Activated naive CD8-positive, alpha-beta T cell treated with anti-CD3 and anti-CD28 coated beads, Interleukin-2, amount 50 U/mL, for 24 hours (primary cell): Measurements from ENCODE around the gene SAFB.
"Not testable (repeated sequence)": the region's sequence is repeated elsewhere in the genome, so short reads cannot be mapped to it uniquely, and the experiment has no call there.

Experiments
- ATAC-seq: fragments of 150-1000 bp; cut with Tn5 transposase; one replicate; pipeline ENCODE4 v1.10.0; 2021
- DNase-seq: peaks from one replicate; pipeline ENCODE4 v3.0.0; 2021
- H3K27ac Mint-ChIP-seq: one replicate; pipeline ENCODE4 v1.8.0; 2021; ENCODE audit warnings: mild to moderate bottlenecking, mixed read lengths
- H3K27me3 Mint-ChIP-seq: one replicate; pipeline ENCODE4 v1.8.0; 2021; ENCODE audit warnings: mixed read lengths
- H3K36me3 Mint-ChIP-seq: one replicate; pipeline ENCODE4 v1.8.0; 2021; ENCODE audit warnings: low read depth, mixed read lengths
- H3K4me1 Mint-ChIP-seq: one replicate; pipeline ENCODE4 v1.8.0; 2021; ENCODE audit warnings: mixed read lengths
- H3K4me3 Mint-ChIP-seq: one replicate; pipeline ENCODE4 v1.8.0; 2021; ENCODE audit warnings: mild to moderate bottlenecking, moderate library complexity, mixed read lengths
- H3K9me3 Mint-ChIP-seq: one replicate; pipeline ENCODE4 v1.8.0; 2021; ENCODE audit warnings: mixed read lengths

SAFB gene

GRCh38 chr19:5695649-5696195 is 72.8 kb downstream of the SAFB start:
- peak overlapping the region; percentile 22 for H3K27ac Mint-ChIP-seq
- H3K9me3 Mint-ChIP-seq: no peaks in the 10 kb centered on the region
- DNase-seq: no peak
- peaks cover 43% of the 10 kb centered on the region for H3K36me3 Mint-ChIP-seq
- ATAC-seq: no peak
- no peaks in the 10 kb centered on the region for H3K27me3 Mint-ChIP-seq
- H3K4me1 Mint-ChIP-seq: peaks cover 18% of the 10 kb centered on the region
- H3K4me3 Mint-ChIP-seq: no peak overlapping the region

- peaks cover 43% of the 10 kb centered on the region for H3K36me3 Mint-ChIP-seq
- H3K9me3 Mint-ChIP-seq: no peaks in the 10 kb centered on the region
- DNase-seq (no peak), ATAC-seq (no peak)
- no peaks in the 10 kb centered on the region for H3K27me3 Mint-ChIP-seq
- H3K4me1 Mint-ChIP-seq: peaks cover 15% of the 10 kb centered on the region
- peak overlapping the region; percentile 77 for H3K27ac Mint-ChIP-seq
- H3K4me3 Mint-ChIP-seq: peak overlapping the region; percentile 29
Observed at GRCh38 chr19:5696196-5697021, 73.5 kb downstream of the SAFB start.

GRCh38 chr19:5697022-5697889 is 74.4 kb downstream of the SAFB start:
- Mint-ChIP-seq H3K27me3 (no peaks in the 10 kb centered on the region), H3K36me3 (peaks cover 38% of the 10 kb centered on the region), H3K4me1 (peaks cover 11% of the 10 kb centered on the region), H3K27ac (peak overlapping the region; percentile 77), H3K9me3 (no peaks in the 10 kb centered on the region), H3K4me3 (no peak overlapping the region)
- DNase-seq: no peak
- no peak for ATAC-seq

- Mint-ChIP-seq H3K4me1 (peaks cover 5% of the 10 kb centered on the region), H3K4me3 (no peak overlapping the region), H3K36me3 (peaks cover 31% of the 10 kb centered on the region), H3K9me3 (no peaks in the 10 kb centered on the region), H3K27ac (no peak overlapping the region), H3K27me3 (no peaks in the 10 kb centered on the region)
- ATAC-seq (no peak), DNase-seq (no peak)
Observed at GRCh38 chr19:5697890-5698634, 75.2 kb downstream of the SAFB start.

- Mint-ChIP-seq H3K9me3 (no peaks in the 10 kb centered on the region), H3K27me3 (no peaks in the 10 kb centered on the region), H3K4me3 (no peak overlapping the region), H3K36me3 (peaks cover 32% of the 10 kb centered on the region), H3K4me1 (peaks cover 2% of the 10 kb centered on the region), H3K27ac (no peak overlapping the region)
- DNase-seq: no peak
- no peak for ATAC-seq
Observed at GRCh38 chr19:5698635-5699422, 75.9 kb downstream of the SAFB start.

GRCh38 chr19:5700455-5701092 is 77.7 kb downstream of the SAFB start:
- Mint-ChIP-seq H3K4me3 (no peak overlapping the region), H3K27me3 (no peaks in the 10 kb centered on the region), H3K36me3 (peaks cover 29% of the 10 kb centered on the region), H3K9me3 (no peaks in the 10 kb centered on the region), H3K4me1 (no peaks in the 10 kb centered on the region), H3K27ac (no peak overlapping the region)
- DNase-seq: no peak
- ATAC-seq: no peak

- not testable (repeated sequence) for ATAC-seq
Observed at GRCh38 chr19:5702053-5702410, 79.1 kb downstream of the SAFB start.

GRCh38 chr19:5703819-5704818 is 81.2 kb downstream of the SAFB start:
- no peak for DNase-seq
- ATAC-seq: no peak
- H3K27ac Mint-ChIP-seq: no peak overlapping the region
- H3K4me3 Mint-ChIP-seq: no peak overlapping the region
- H3K27me3 Mint-ChIP-seq: no peaks in the 10 kb centered on the region
- peaks cover 33% of the 10 kb centered on the region for H3K36me3 Mint-ChIP-seq
- no peaks in the 10 kb centered on the region for H3K9me3 Mint-ChIP-seq
- no peaks in the 10 kb centered on the region for H3K4me1 Mint-ChIP-seq

More at GRCh38 chr19:5702053-5702410, 79.1 kb downstream of the SAFB start:
- peaks cover 29% of the 10 kb centered on the region for H3K36me3 Mint-ChIP-seq
- H3K27me3 Mint-ChIP-seq, H3K27ac Mint-ChIP-seq, H3K4me3 Mint-ChIP-seq, DNase-seq, H3K4me1 Mint-ChIP-seq, H3K9me3 Mint-ChIP-seq: not testable (repeated sequence)

GRCh38 chr19:5705552-5705951 is 82.7 kb downstream of the SAFB start:
- DNase-seq: no peak
- no peaks in the 10 kb centered on the region for H3K4me1 Mint-ChIP-seq
- H3K9me3 Mint-ChIP-seq: no peaks in the 10 kb centered on the region
- H3K27me3 Mint-ChIP-seq: no peaks in the 10 kb centered on the region
- no peak overlapping the region for H3K4me3 Mint-ChIP-seq
- ATAC-seq: no peak
- H3K27ac Mint-ChIP-seq: no peak overlapping the region
- peaks cover 35% of the 10 kb centered on the region for H3K36me3 Mint-ChIP-seq

GRCh38 chr19:5706876-5707573 is 84.1 kb downstream of the SAFB start:
- DNase-seq (no peak), ATAC-seq (no peak)
- H3K27me3 Mint-ChIP-seq: no peaks in the 10 kb centered on the region
- no peak overlapping the region for H3K4me3 Mint-ChIP-seq
- H3K9me3 Mint-ChIP-seq: no peaks in the 10 kb centered on the region
- H3K36me3 Mint-ChIP-seq: peaks cover 30% of the 10 kb centered on the region
- no peaks in the 10 kb centered on the region for H3K4me1 Mint-ChIP-seq
- H3K27ac Mint-ChIP-seq: no peak overlapping the region

GRCh38 chr19:5707576-5708575 is 85.0 kb downstream of the SAFB start:
- Mint-ChIP-seq H3K27me3 (no peaks in the 10 kb centered on the region), H3K4me3 (no peak overlapping the region), H3K27ac (no peak overlapping the region), H3K36me3 (peaks cover 34% of the 10 kb centered on the region), H3K4me1 (no peaks in the 10 kb centered on the region), H3K9me3 (no peaks in the 10 kb centered on the region)
- ATAC-seq: peak; percentile 6
- DNase-seq: no peak
